Muscle layer of duodenum (tissue), 2 donors: ENCODE data around the gene TBC1D24.

Experiments
- H3K27ac ChIP-seq: one replicate; pipeline ENCODE4 v1.7.0; 2013; ENCODE audit warnings: mild to moderate bottlenecking, low read length
- H3K27me3 ChIP-seq: one replicate; pipeline ENCODE4 v1.7.0; 2013; ENCODE audit warnings: low read depth, mild to moderate bottlenecking, control low read depth, low read length
- H3K36me3 ChIP-seq, 2 donors: one replicate each; pipeline ENCODE4 v1.7.0; 2013; ENCODE audit warnings: low read length in 2 of 2, control low read depth in 1 of 2, mild to moderate bottlenecking in 1 of 2; ENCODE audit not compliant: insufficient read depth in 2 of 2, control insufficient read depth in 1 of 2
- H3K4me1 ChIP-seq, 2 donors: one replicate each; pipeline ENCODE4 v1.7.0; 2013; ENCODE audit warnings: low read length in 2 of 2, mild to moderate bottlenecking in 2 of 2, control low read depth in 1 of 2, moderate library complexity in 1 of 2; ENCODE audit not compliant: insufficient read depth in 2 of 2, control insufficient read depth in 1 of 2
- H3K4me3 ChIP-seq, 2 donors: one replicate each; pipeline ENCODE4 v1.7.0; 2013; ENCODE audit warnings: low read length in 2 of 2, low read depth in 1 of 2, mild to moderate bottlenecking in 1 of 2
- H3K9me3 ChIP-seq, 2 donors: one replicate each; pipeline ENCODE4 v1.7.0; 2013; ENCODE audit warnings: low read length in 2 of 2, control low read depth in 1 of 2, mild to moderate bottlenecking in 1 of 2; ENCODE audit not compliant: control insufficient read depth in 1 of 2
- donor health status: healthy.

TBC1D24 gene

DNA sequence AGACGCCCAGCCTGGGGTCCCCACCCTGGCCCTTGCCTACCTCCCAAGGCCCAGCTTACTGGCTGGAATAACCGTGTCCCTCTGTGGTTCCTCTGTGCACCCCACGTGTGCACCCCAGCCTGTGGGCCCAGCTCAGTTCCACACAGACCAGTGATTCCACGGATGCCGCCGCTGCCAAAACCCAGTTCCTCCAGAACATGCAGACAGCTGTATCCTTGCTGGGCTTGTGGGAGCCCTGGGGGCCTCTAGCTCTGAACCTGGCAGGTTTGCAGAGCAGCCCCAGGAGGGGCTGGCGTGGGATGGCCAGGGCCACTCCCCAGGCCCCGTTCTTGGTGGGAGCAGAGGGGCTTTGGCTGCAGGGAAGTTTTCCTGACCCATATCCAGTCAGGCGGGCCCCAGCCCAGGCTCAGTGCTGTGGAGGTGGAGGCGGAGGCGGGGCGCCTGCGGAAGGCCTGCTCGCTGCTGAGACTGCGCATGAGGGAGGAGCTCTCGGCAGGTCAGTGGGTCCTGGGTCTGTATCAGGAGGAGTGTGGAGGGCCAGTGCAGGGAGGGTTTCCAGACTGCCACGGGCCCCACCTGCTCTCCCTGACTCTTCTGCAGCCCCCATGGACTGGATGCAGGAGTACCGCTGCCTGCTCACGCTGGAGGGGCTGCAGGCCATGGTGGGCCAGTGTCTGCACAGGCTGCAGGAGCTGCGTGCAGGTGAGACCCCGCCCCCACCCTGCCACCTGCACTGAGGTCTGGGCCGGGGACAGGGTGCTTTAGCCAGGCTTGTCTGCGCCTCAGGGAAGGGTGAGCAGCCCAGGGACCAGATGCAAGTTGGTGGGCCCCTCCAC lies 12.7 kb upstream of the TBC1D24 start:
- Histone ChIP-seq H3K27me3 (no peaks in the 10 kb centered on the region), H3K4me1 (peaks cover 0 to 15% of the 10 kb centered on the region in 2 donors), H3K27ac (no peak overlapping the region)

DNA sequence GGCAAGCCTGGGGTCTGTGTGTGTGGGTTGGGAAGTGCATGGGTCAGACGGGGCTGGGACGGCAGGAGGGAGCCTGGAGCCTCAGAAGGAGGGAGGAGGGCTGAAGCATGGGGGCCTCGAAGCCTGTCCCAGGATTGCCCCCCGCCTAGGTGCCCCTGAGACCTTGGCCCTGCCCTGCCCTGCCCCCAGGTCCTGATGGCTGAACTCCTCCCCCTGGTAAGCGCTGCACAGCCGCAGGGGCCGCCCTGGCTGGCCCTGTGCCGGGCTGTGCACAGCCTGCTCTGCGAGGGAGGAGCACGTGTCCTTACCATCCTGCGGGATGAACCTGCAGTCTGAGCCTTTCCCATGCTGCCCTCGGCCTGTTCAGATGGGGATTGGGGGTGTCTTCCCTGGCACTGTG lies 10.6 kb upstream of the TBC1D24 start:
- Histone ChIP-seq H3K36me3 (no peaks in the 10 kb centered on the region), H3K9me3 (no peaks in the 10 kb centered on the region), H3K27me3 (peaks cover 5% of the 10 kb centered on the region)

More for the DNA sequence above, 12.7 kb upstream of the TBC1D24 start:
- no peak overlapping the region for H3K4me3 ChIP-seq
- no peaks in the 10 kb centered on the region for H3K36me3 ChIP-seq
- no peaks in the 10 kb centered on the region for H3K9me3 ChIP-seq

DNA sequence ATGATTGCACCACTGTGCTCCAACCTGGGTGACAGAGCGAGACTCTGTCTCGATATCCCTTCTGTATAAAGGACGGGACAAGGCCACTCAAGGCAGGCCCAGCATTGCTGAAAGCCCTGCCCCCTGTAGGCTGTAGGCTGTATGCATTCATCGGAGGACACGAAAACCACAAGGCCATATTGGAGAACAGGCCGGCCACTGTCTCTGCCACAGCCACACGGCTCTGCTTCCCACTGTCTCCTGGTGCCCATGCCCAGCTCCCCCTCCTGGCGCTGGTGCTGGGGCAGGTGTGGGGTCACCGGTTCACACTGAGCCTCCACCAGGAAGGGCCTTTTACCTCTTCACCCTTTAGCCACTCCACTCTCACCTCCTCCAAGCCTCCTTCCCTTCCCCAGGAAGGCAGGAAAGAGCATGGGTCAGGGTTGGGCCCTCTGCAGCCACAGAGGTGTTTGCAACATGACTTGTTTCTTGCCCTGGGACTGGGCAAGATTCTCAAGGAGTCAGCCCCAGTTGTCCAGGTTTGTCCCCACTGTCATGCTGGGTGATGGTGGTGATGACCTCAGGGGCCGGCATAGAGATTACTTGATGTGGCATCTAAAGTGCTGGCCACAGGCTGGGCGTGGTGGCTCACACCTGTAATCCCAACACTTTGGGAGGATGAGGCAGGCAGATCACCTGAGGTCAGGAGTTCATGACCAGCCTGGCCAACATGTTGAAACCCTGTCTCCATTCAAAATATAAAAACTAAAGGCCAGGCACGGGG lies 9.1 kb upstream of the TBC1D24 start:
- Histone ChIP-seq H3K4me1 (peaks cover 0 to 20% of the 10 kb centered on the region in 2 donors), H3K4me3 (no peak overlapping the region), H3K36me3 (no peaks in the 10 kb centered on the region), H3K27ac (no peak overlapping the region), H3K9me3 (no peaks in the 10 kb centered on the region), H3K27me3 (peaks cover 12% of the 10 kb centered on the region)

More for the DNA sequence above, 10.6 kb upstream of the TBC1D24 start:
- Histone ChIP-seq H3K4me1 (peaks cover 0 to 25% of the 10 kb centered on the region in 2 donors), H3K27ac (no peak overlapping the region), H3K4me3 (no peak overlapping the region)

DNA sequence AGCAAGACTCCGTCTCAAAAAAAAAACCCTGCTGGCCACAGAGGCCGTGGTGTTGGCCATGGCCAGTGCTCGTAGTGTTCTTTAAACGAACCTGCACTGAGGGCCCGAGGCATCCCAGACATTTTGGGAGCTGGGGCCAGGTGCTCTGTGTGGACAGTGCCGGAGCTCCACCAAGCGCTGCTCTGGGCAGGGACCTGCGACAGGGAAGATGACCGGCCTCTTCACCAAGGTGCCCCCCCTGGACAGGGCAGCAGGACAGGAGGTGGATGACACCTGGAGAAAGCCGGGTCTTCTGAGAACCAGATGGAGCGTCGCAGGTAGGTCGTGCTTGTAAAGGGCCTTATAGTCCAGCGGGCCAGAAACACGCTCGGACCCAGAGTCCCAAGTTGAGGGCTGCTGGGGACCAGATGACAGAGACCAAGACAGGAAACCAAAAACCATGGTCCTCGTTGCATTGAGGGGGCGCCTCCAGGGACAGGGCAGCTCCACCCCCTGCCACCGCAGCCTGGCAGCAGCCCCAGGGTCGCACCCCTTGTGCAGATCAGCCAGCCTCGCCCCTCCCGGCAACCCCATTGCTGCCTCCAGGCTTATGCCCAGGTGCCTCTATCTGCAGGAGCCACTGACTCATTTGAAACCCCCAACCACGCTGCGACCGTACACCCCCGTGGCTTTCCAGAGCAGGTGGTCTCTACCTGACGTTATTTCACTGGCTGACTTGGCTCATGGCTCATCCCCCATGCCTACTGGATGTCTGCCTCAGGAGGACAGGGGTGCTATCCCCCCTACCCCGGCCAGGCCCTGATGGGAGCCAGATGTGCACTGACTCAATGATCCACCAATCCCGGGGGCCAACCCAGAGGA lies 8.0 kb upstream of the TBC1D24 start:
- H3K27me3 ChIP-seq: peaks cover 14% of the 10 kb centered on the region
- H3K4me3 ChIP-seq: peak overlapping the region in 1 of 2 donors; percentile 59
- H3K4me1 ChIP-seq: peaks cover 0 to 31% of the 10 kb centered on the region in 2 donors
- no peak overlapping the region for H3K27ac ChIP-seq
- H3K36me3 ChIP-seq: no peaks in the 10 kb centered on the region
- H3K9me3 ChIP-seq: no peaks in the 10 kb centered on the region

DNA sequence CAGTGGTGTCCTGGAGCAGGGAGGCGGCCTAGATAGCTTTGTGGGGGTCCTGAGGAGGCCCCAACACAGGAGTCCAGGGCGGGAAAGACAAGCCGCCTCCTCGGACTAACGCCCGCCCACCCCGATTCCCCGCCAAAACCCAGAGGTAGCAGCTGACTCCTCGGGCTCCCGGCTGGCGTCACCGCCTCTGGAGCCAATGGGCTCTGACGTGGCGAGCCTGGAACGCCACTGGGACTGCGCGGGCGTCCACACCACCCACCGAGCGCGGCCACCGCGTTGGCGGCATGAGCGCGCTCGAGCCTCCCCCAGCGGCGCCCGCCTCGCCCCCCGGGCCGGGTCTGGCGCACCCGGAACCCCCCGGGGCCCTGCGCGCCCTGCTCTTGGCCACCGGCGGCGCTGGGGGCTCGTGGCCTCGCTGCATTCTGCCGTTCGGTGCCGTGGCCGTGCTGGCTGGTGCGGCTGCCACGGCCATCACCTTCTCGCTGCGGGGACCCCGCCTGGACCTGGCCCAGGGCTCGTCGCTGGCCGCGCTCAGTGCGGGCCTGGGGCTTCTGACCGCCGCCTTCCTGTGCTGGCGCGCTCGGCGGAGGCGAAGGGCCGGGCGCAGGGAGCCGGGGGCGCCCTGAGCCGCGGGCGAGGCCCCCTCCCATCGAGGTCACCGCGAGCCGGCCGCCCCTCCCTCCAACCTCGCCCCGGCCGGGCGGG lies 7.2 kb upstream of the TBC1D24 start:
- H3K4me3 ChIP-seq: peak overlapping the region; percentile 21 to 59
- H3K4me1 ChIP-seq: peaks cover 0 to 31% of the 10 kb centered on the region in 2 donors
- no peak overlapping the region for H3K27ac ChIP-seq
- H3K36me3 ChIP-seq: no peaks in the 10 kb centered on the region
- no peaks in the 10 kb centered on the region for H3K9me3 ChIP-seq
- peaks cover 20% of the 10 kb centered on the region for H3K27me3 ChIP-seq

DNA sequence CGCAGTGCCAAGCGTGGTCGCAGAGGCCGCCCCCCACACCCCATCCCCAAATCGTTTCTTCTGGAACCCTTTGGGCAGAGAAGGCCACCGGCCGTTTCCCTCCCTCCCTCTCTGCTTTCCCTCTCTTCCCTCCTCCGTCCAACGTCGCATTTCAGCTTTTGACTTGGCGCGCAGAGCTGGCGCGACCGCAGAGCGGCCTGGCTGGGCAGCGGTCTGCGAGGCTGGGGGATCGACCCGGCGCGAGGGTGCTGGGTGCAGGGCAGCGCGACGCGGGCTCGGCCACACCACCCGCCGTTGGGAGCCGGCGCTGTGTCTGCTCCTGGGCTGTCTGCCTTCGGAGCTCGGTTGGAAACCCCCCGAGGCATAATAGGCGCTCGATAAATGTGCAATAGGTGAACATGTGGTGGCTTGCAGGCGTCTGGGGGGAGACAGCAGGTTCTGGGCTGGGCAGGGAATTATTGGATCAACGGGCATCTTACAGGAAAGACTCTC lies 6.6 kb upstream of the TBC1D24 start:
- Histone ChIP-seq H3K36me3 (no peaks in the 10 kb centered on the region), H3K27ac (no peak overlapping the region), H3K4me3 (peak overlapping the region; percentile 21 to 59), H3K27me3 (peaks cover 26% of the 10 kb centered on the region), H3K9me3 (no peaks in the 10 kb centered on the region), H3K4me1 (peaks cover 0 to 34% of the 10 kb centered on the region in 2 donors)

DNA sequence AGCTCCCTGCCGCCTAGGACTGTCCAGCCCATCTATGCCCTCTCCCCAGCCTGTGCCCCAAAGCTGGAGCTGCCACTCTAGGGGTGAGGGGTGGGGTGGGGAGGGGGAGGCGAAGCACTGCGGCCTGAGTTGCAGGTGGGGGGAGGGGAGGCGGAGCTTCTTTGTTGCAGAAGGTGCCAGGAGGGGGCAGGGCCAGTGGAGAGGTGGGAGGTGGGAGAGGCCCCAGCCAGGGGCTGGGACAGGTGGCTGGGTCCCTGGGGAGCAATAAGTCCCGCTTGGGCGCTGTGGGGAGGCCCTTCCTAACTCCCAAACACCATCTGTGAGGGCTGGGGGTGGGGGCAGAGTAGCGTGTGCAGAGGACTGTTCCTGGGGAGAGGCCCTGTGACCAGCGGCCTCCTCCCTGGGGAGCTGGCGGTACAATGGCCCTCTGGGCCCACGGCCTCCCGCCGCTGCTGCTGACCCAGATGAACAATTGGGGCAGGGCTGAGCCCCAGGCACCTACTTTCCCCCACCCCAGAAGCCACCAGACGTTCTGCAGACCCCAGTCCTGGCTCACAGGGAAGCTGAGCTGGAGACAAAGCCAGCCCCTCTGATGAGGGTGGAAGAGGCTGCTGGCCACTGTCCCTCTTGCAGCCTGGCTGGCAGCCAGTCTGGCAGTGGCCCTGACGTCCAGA lies 6.1 kb upstream of the TBC1D24 start:
- H3K27me3 ChIP-seq: peaks cover 28% of the 10 kb centered on the region
- peaks cover 0 to 38% of the 10 kb centered on the region in 2 donors for H3K4me1 ChIP-seq
- H3K36me3 ChIP-seq: no peaks in the 10 kb centered on the region

DNA sequence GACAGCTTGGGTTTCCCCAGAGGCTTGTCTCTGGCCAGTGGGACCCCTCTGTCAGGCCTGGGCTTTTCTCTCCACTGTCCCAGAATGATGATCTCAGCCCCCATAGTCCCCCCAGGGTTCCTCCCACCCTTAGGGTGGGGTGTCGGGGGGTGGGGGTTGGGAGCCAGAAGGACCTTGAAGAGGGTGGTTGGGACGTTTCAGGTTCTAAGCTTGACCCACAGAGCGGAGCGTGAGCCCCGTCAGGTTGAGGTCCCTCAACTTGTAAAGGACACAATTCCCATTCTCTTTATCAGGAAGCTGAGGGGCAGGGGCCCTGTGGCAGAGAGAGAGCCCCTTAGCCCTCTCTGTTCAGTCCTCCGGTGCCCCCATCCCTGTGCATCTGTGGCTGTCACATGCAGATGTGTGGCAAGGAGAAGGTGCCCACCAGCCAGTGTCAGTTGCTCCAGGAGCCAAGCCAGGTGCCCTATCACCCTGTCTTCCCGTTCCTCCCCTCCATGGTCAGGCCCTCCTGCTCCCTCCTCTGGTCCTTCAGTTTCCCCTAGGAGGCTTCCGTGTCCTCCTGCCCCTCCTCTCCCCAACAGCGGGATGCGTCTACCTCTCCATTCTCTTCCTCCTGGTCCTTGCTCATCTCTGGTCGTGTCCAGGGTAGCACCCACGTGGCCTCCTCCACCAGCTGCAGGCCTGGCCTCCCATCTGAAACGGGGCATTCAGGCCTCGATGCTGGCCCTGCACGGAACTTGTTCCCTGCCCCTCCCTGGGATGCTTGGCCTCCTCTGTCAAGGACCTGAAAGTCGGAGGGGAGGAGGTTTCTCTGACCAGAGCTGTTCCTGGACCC lies 5.3 kb upstream of the TBC1D24 start:
- H3K4me1 ChIP-seq: peaks cover 0 to 45% of the 10 kb centered on the region in 2 donors

More for the DNA sequence above, 6.1 kb upstream of the TBC1D24 start:
- Histone ChIP-seq H3K4me3 (peak overlapping the region in 1 of 2 donors; percentile 59), H3K9me3 (no peaks in the 10 kb centered on the region), H3K27ac (no peak overlapping the region)

DNA sequence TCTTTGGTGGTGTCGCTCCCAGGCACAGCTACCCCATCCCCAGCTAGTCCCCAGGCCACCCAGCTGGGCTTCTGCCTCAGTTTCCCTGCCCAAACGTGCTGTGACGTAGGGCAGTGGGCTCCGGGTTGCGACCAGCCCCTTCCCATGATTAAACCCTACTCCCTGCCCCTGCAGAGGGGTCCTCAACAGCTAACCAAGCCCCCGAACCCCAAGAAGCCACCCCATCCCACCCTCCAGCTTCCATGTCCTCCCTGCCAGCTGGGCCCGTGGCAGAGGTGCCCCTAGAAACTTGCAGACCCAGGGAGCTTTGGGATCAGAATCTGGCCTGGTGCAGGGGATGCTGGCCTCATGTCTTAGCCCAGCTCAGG lies 4.7 kb upstream of the TBC1D24 start:
- Histone ChIP-seq H3K27me3 (peaks cover 28% of the 10 kb centered on the region), H3K4me1 (peaks cover 0 to 46% of the 10 kb centered on the region in 2 donors), H3K4me3 (no peak overlapping the region), H3K27ac (no peak overlapping the region), H3K9me3 (no peaks in the 10 kb centered on the region), H3K36me3 (no peaks in the 10 kb centered on the region)

More for the DNA sequence above, 5.3 kb upstream of the TBC1D24 start:
- H3K36me3 ChIP-seq: no peaks in the 10 kb centered on the region
- H3K9me3 ChIP-seq: no peaks in the 10 kb centered on the region
- H3K4me3 ChIP-seq: no peak overlapping the region
- peaks cover 28% of the 10 kb centered on the region for H3K27me3 ChIP-seq
- no peak overlapping the region for H3K27ac ChIP-seq
